Activated T-cell treated with anti-CD3 and anti-CD28 coated beads for 48 hours (primary cell): ENCODE data around the gene BRD8.
A peak's percentile ranks its signal among the peaks of the same experiment; 100 is the strongest.
"Not testable (repeated sequence)": the region's sequence is repeated elsewhere in the genome, so short reads cannot be mapped to it uniquely, and the experiment has no call there.

Experiments
- DNase-seq: peaks from one replicate; pipeline ENCODE4 v3.0.0-alpha.2; 2020; ENCODE audit warnings: low read depth

Gene BRD8

GRCh38 chr5:138178516-138179276, at the start of gene BRD8, which contains the start of gene KIF20A:
BRD8 (minus strand) TSS chr5:138178630; CDS start chr5:138178614, 16 bp downstream.
KIF20A (plus strand) TSS chr5:138179112; CDS start chr5:138179681, 569 bp downstream.
- DNase-seq, result peak; percentile 85

- DNase-seq, result no peak
Observed at GRCh38 chr5:138226910-138227309, 48.5 kb upstream of the BRD8 start.

- DNase-seq, result no peak
Observed at GRCh38 chr5:138224712-138225111, 46.3 kb upstream of the BRD8 start.

GRCh38 chr5:138223532-138223931, 45.1 kb upstream of the BRD8 start:
- no peak for DNase-seq

GRCh38 chr5:138216799-138217198, 38.4 kb upstream of the BRD8 start:
- no peak for DNase-seq

GRCh38 chr5:138213161-138214029, 35.0 kb upstream of the BRD8 start, which contains the start of gene CDC23:
CDC23 (minus strand) TSS chr5:138213323; CDS start chr5:138213312, 11 bp downstream.
- DNase-seq, result peak; percentile 82

GRCh38 chr5:138212828-138213160, 34.4 kb upstream of the BRD8 start:
- DNase-seq, result no peak

- DNase-seq, result no peak
Observed at GRCh38 chr5:138210985-138211384, 32.6 kb upstream of the BRD8 start.

GRCh38 chr5:138193859-138194258, 15.4 kb upstream of the BRD8 start:
- not testable (repeated sequence) for DNase-seq

- no peak for DNase-seq
Observed at GRCh38 chr5:138192826-138193225, 14.4 kb upstream of the BRD8 start.

GRCh38 chr5:138188626-138189025, 10.2 kb upstream of the BRD8 start:
- no peak for DNase-seq

GRCh38 chr5:138186002-138186447, 7.6 kb upstream of the BRD8 start:
- no peak for DNase-seq

GRCh38 chr5:138182808-138183207, 4.4 kb upstream of the BRD8 start:
- DNase-seq, result no peak

- no peak for DNase-seq
Observed at GRCh38 chr5:138180841-138181240, 2.4 kb upstream of the BRD8 start.

GRCh38 chr5:138180183-138180782, 1.9 kb upstream of the BRD8 start:
- DNase-seq, result no peak

- DNase-seq, result no peak
Observed at GRCh38 chr5:138179277-138179857, 937 bp upstream of the BRD8 start.

GRCh38 chr5:138177941-138178515, 402 bp downstream of the BRD8 start:
- no peak for DNase-seq

GRCh38 chr5:138170299-138170698, 8.1 kb downstream of the BRD8 start:
- no peak for DNase-seq

GRCh38 chr5:138169124-138169523, 9.3 kb downstream of the BRD8 start:
- no peak for DNase-seq

- no peak for DNase-seq
Observed at GRCh38 chr5:138163721-138164120, 14.7 kb downstream of the BRD8 start.

- DNase-seq, result no peak
Observed at GRCh38 chr5:138160706-138161105, 17.7 kb downstream of the BRD8 start.

GRCh38 chr5:138159666-138160065, 18.8 kb downstream of the BRD8 start:
- DNase-seq, result no peak
